NCI-H748 (cell line): Measurements from ENCODE around the gene AJAP1.

Source experiments
- DNase-seq: peaks from one replicate; lab custom pipeline; 2025; ENCODE audit not compliant: unreplicated experiment; lab: John Stamatoyannopoulos, UW

The AJAP1 gene

DNA sequence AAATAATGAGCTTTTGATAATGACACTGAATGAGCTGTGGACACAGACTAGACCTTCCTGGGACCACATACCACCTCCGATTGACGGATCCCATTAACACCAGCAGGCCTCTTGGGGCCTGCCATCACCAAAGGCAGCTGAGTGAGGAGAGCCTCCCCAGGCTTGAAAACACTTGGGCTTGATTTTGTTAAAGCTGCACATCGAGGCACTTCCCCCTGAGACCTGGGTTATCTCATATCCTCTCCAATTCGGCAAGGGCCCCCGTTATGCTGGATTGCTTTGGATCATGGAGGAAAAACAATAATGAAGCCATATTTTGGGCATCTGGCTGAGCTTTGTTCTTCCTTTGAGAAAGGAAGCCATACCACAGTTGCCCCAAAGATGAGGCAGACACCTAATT is 143.0 kb downstream of the AJAP1 start:
- no peak for DNase-seq

DNA sequence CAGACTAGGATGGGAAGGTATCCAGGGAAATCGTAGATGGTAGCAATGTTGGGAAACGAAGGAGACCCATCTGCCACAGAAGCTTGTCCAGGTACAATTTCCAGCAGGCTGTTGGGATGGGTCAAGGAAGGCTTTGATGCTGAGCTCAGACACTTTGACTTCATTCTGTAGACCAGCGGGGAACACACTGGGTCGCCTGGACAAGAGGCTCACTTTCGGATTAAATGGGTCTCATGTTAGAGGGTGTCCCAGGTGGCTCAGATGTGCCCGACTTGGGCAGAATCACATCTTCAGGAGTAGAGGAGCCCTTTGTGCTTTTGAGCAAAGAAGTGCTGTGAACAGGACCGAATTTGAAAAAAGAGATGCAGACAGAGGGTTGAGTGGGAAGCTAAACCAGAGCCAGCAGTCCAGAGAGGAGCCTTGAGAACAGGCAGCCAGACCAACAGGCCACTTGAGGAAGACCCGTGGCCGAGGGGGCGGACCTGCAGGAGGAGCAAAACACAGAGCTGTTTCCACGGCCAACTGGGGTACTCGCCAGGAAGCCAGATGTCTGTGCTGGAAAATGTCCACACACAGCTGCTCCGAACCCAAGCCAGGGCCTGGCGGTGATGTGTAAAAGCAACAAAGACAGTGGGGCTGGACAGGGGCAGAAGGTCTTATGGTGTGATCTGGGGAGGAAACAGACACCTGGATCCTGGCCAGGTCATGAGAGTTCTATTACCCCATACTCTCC is 146.9 kb downstream of the AJAP1 start:
- no peak for DNase-seq

DNA sequence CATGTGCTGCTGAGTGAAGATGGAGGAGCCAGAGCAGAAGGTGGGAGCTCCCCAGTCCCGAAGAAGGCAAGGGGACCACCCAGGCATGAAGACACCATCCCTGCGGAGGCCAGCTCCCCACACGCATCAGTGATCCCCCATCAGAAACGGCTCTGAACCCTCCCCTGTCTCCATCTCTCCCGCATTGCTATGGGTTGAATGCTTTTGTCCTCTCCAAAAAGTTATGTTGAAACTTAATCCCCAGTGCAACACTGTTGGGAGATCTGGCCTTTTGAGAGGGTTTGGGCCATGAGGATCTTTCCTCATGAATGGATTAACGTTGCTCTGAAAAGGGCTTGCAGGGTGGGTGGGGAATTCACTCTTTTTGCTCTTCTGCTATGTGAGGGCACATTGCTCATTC is 147.6 kb downstream of the AJAP1 start:
- no peak for DNase-seq

DNA sequence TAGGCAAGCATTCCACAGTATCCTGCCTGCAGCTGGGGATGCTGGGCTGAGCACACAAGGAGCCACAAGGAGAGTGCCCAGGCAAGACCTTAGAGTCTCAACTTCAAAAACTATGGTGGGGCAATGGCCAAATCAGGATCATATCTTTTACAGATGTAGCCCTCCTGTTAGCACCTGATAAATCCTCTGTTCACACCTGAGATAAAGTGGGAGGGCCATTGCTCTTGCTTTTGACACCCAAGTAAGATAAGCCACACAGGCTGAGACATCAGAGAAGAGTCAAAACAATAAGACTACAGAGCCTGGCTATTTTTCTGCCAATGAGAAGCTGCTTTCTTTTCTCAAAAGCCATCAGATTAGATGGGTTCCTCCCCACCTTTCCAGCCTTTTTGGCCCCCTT is 148.9 kb downstream of the AJAP1 start:
- no peak for DNase-seq

DNA sequence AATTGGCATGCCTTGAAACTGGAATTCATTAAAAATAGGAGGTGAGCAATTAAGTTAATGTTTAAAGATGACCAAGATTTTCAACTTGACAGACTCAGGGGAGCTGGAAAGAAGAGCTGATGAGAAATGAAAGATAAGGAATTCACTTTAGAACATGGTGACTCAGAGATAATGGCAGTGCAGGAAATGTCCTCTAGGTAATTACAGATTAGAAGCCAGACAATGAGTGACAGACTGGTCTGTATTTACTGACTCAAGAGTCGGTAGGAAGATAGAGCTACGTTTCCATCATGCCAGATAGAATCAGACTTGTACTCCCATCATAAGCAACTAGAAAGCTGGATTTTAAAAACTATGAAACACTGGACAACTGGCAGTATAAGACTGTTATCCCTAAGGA is 151.6 kb downstream of the AJAP1 start:
- peak; percentile 3 for DNase-seq

DNA sequence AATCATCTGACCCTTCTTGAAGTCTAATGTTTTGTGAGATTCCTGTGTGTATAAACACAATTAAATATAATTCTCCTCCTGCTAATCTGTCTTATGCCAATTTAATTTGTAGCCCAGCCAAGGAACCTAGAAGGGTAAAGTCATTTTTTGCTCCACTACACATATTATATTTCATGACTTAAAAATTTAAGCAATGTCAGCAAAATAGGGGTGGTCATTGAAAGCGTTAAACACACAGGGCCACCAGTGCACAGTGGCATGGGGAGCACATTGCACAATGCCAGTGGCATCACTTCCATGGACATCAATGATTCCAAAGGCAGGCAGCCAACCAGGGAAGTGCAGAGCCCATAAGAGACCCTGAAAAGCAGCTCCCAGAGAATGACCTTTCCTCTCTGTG is 166.1 kb downstream of the AJAP1 start:
- DNase-seq = no peak

DNA sequence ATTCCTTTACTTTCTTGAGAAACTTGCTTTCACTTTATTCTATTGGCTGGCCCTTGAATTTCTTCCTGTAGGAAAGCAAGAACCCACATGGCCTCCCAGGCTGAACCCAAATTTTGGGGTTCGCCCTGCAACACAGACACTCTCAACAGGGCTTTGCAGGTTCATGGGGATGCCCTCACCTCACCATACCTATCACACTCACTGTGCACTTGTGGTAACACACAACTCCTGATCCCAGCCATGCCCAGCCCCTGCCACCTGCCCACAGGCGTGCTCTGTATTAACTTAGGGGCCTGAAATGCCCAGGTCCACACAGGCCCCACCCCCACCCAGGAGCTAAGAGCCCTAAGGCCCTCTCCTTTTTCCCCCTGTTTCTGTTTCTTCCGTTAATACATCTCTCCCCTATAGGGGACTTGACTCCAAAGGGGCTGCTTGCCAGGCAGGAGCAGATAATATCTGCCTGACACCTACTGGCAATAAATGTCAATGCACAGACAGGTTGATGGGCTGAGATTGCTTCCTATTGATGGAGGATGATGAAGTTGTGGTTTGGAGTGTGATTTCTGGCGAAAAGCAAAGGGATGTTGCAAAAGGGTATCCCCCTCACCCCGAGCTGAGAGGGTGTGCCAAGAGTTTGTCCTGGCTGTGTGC is 171.5 kb downstream of the AJAP1 start:
- DNase-seq = peak; percentile 57

DNA sequence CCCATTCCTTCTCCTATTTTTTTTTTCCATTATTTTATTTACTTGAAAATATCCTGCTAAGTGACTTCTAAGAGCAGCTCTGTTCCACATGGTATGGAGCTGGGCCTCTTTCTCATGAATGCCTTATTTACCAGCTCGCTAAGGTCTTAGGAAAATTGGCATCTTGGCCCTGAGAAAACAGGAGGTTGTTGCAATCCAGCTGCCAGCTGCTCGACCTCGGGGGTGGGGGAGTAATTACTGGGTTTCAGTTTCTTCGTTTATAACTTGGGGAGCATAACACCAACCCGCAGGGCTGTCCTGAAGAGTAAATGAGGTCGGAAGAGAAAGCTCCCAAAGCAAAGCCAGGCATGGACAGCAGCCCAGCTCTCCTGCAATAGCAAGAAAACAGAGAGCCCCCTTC is 176.3 kb downstream of the AJAP1 start:
- DNase-seq = no peak

DNA sequence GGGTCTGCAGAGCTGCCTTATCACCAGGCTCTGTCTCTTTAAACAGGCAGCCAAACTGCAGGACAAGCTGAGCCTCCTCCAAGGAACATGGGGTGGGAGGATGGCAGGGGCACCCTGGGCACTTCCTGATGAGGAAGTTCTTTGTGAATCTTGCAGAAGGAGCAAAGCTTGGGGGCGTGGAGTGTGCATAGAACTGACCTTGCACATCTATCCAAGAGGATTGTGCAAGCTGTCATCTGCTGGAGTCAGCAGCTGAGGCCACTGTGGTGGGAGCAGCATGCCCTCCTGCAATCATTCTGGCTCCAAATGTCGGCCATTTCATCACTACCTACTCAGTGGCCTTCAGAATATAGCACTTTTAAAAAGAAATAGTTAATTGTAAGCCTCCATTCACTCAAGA is 182.2 kb downstream of the AJAP1 start:
- DNase-seq = no peak

DNA sequence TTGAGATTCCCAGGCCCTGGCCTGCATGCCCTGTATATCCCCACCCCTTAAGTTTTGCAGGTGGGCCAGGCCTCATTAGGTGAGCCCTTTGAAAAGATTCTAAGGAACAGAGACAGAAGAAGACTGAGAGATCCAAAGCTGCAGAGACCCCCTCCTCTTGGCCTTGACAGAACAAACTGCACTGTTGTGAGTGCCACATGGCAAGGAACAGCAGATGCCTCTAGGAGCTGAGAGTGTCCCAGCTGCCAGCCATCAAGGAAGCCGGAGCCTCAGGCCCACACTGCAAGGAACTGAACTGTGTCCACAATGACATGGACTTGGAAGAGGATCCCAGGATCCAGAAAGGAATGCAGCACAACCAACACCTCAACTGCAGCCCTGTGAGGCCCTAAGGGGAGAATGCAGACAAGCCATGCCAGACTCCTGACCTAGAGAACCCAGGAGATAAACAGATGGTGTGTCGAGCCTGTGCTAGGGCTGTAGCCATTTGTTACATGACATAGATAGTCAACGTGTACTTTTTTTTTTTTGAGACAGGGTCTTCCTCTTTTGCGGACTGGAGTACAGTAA is 182.7 kb downstream of the AJAP1 start:
- DNase-seq = no peak

DNA sequence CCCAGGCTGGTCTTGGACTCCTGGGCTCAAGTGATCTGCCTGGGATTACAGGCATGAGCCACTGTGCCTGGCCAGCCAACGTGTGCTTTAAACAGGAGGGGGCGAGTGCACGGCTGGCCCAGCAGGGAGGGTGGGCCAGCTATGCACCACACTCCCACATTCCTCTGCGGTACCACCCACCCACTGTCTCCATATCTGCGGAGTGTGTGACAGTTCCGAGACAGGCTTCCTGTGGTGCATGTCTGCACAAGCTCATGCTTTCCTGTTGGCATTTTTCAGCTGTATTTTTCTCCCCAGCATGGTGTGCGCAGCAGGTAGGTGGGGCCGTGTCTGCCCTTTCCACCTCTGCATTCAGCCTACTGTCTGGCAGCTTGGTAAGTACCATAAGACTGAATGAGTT is 183.3 kb downstream of the AJAP1 start:
- no peak for DNase-seq

DNA sequence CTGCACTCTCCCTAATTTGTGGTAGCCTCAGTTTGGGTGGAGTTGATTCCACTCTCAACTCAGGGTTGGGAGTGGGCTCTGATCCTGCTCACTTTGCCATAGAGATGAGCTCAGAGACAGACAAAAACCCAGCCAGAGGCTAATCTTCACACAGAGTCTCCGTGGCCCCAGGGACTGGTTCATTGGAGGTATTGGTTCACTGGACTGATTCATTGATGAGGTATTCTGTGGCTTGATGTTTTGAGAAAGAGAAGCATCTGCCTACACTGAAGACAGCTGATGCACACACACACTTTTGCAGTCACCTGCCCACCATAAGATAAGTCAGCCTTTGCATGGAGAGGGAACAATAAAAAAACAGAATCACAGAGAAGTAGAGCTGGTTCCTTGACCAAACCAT is 183.8 kb downstream of the AJAP1 start:
- DNase-seq = no peak
